Endodermal cell (in vitro differentiated cells): ENCODE data around the gene SLC47A2. TPM values are rescaled to one million over a fixed set of nuclear protein-coding genes. Genes with fewer than 3 reads are reported as not detected.
A peak's percentile ranks its signal among the peaks of the same experiment; 100 is the strongest.

Experiments used
- DNase-seq: peaks from one replicate; pipeline ENCODE4 v3.0.0-alpha.2; 2017
- H3K27ac ChIP-seq: 2 replicates; pipeline ENCODE4 v1.5.1; 2013; ENCODE audit warnings: mild to moderate bottlenecking, low read depth, low read length, moderate library complexity
- H3K27me3 ChIP-seq: 2 replicates; pipeline ENCODE4 v1.6.1; 2013; ENCODE audit warnings: mild to moderate bottlenecking, low read length, moderate library complexity; ENCODE audit not compliant: insufficient read depth, control insufficient read depth, poor library complexity, severe bottlenecking
- H3K36me3 ChIP-seq: 2 replicates; pipeline ENCODE4 v1.7.0; 2013; ENCODE audit warnings: mild to moderate bottlenecking, low read length, moderate library complexity; ENCODE audit not compliant: control insufficient read depth, insufficient read depth
- H3K4me1 ChIP-seq: one replicate; pipeline ENCODE4 v1.7.0; 2013; ENCODE audit warnings: low read length; ENCODE audit not compliant: control insufficient read depth, insufficient read depth
- H3K4me3 ChIP-seq: 2 replicates; pipeline ENCODE4 v1.5.1; 2013; ENCODE audit warnings: mild to moderate bottlenecking, low read length, moderate library complexity
- H3K9ac ChIP-seq: 2 replicates; pipeline ENCODE4 v1.6.1; 2013; ENCODE audit warnings: mild to moderate bottlenecking, low read length, moderate library complexity; ENCODE audit not compliant: poor library complexity, severe bottlenecking; ENCODE audit errors: extremely low read depth
- H3K9me3 ChIP-seq: 2 replicates; pipeline ENCODE4 v1.6.1; 2013; ENCODE audit warnings: mild to moderate bottlenecking, low read length, moderate library complexity; ENCODE audit not compliant: control insufficient read depth
- H3K27ac Mint-ChIP-seq: 2 replicates; pipeline ENCODE4 v1.8.0; 2020; ENCODE audit warnings: mixed read lengths
- H3K27me3 Mint-ChIP-seq: 2 replicates; pipeline ENCODE4 v1.8.0; 2021; ENCODE audit warnings: mild to moderate bottlenecking, mixed read lengths; ENCODE audit not compliant: insufficient read depth
- H3K36me3 Mint-ChIP-seq: 2 replicates; pipeline ENCODE4 v1.8.0; 2020; ENCODE audit warnings: low read depth, mixed read lengths
- H3K4me1 Mint-ChIP-seq: 2 replicates; pipeline ENCODE4 v1.8.0; 2020; ENCODE audit warnings: mixed read lengths
- H3K4me3 Mint-ChIP-seq: 2 replicates; pipeline ENCODE4 v1.8.0; 2020; ENCODE audit warnings: mild to moderate bottlenecking, moderate library complexity, mixed read lengths
- H3K9me3 Mint-ChIP-seq: 2 replicates; pipeline ENCODE4 v1.8.0; 2020; ENCODE audit warnings: mild to moderate bottlenecking, mixed read lengths
- CTCF ChIP-seq: fragments of 200-600 bp; sonication (generic); conservative IDR thresholded peaks from 2 replicates; pipeline ENCODE4 v1.5.0; 2021; ENCODE audit warnings: antibody characterized with exemption, mild to moderate bottlenecking
- WGBS, 2 experiments: methylation state at CpG; one replicate each; pipeline versions ENCODE4 v1.1.5 to v1.1.7; 2013; ENCODE audit warnings: missing lambda C conversion rate in 2 of 2, mixed read lengths in 1 of 2; ENCODE audit not compliant: insufficient coverage in 1 of 2, insufficient read length in 1 of 2; 5-methylcytosine and 5-hydroxymethylcytosine counted together
- total RNA-seq, 2 donors: library from RNA; stranded (reverse); fragmentation: NEBNext Ultra II Directional in 1 of 2; extraction: Animal tissue kit (Norgen Biotek cat#: 25700) in 1 of 2; gene quantifications; 2 replicates in 1 of 2; 3 replicates in 1 of 2; pipeline ENCODE4 v1.2.1, GENCODE V29; 2021

The SLC47A2 gene
- total RNA-seq, 2 donors from 2014 or later, result not detected

GRCh38 chr17:19705201-19705600, 11.2 kb downstream of the SLC47A2 start:
- Histone ChIP-seq H3K27me3 (no peaks in the 10 kb centered on the region), H3K9me3 (no peaks in the 10 kb centered on the region), H3K36me3 (no peaks in the 10 kb centered on the region), H3K27ac (no peak overlapping the region), H3K4me3 (no peak overlapping the region), H3K4me1 (peaks cover 8% of the 10 kb centered on the region), H3K9ac (no peak overlapping the region)
- no peak overlapping the region for H3K27ac Mint-ChIP-seq
- 89 to 93% methylated on average over 8 to 11 of the region's 13 CpGs for WGBS, 2 experiments
- no peak for TF ChIP-seq CTCF
- no peaks in the 10 kb centered on the region for H3K27me3 Mint-ChIP-seq
- peaks cover 16% of the 10 kb centered on the region for H3K4me1 Mint-ChIP-seq
- no peak overlapping the region for H3K4me3 Mint-ChIP-seq
- peak; percentile 52 for DNase-seq
- H3K9me3 Mint-ChIP-seq, result no peaks in the 10 kb centered on the region
- no peaks in the 10 kb centered on the region for H3K36me3 Mint-ChIP-seq

GRCh38 chr17:19703828-19704613, 12.4 kb downstream of the SLC47A2 start:
- Mint-ChIP-seq H3K27ac (peak overlapping the region; percentile 78), H3K4me1 (peaks cover 16% of the 10 kb centered on the region), H3K4me3 (no peak overlapping the region), H3K36me3 (no peaks in the 10 kb centered on the region), H3K27me3 (no peaks in the 10 kb centered on the region), H3K9me3 (no peaks in the 10 kb centered on the region)
- H3K9me3 ChIP-seq, result no peaks in the 10 kb centered on the region
- TF ChIP-seq CTCF, result no peak
- H3K4me1 ChIP-seq, result peaks cover 8% of the 10 kb centered on the region
- WGBS, 2 experiments, result 67 to 82% methylated on average over 10 to 17 of the region's 17 CpGs
- peak overlapping the region; percentile 33 for H3K27ac ChIP-seq
- no peaks in the 10 kb centered on the region for H3K27me3 ChIP-seq
- H3K36me3 ChIP-seq, result no peaks in the 10 kb centered on the region
- H3K4me3 ChIP-seq, result no peak overlapping the region
- DNase-seq, result peak; percentile 84
- no peak overlapping the region for H3K9ac ChIP-seq

- Histone ChIP-seq H3K9ac (no peak overlapping the region), H3K27ac (peak overlapping the region; percentile 19), H3K36me3 (no peaks in the 10 kb centered on the region), H3K27me3 (no peaks in the 10 kb centered on the region), H3K4me3 (no peak overlapping the region), H3K9me3 (no peaks in the 10 kb centered on the region), H3K4me1 (peaks cover 8% of the 10 kb centered on the region)
- H3K4me1 Mint-ChIP-seq, result peaks cover 16% of the 10 kb centered on the region
- 72 to 76% methylated on average over 7 to 10 of the region's 10 CpGs for WGBS, 2 experiments
- no peaks in the 10 kb centered on the region for H3K27me3 Mint-ChIP-seq
- DNase-seq, result peak; percentile 73
- no peaks in the 10 kb centered on the region for H3K36me3 Mint-ChIP-seq
- H3K4me3 Mint-ChIP-seq, result no peak overlapping the region
- no peak for TF ChIP-seq CTCF
- H3K27ac Mint-ChIP-seq, result peak overlapping the region; percentile 78
- H3K9me3 Mint-ChIP-seq, result no peaks in the 10 kb centered on the region
These were observed 13.1 kb downstream of the SLC47A2 start for GRCh38 chr17:19703106-19703827.
